HG03378 (cell line): ENCODE data around the gene CERT1.
A peak's percentile ranks its signal among the peaks of the same experiment; 100 is the strongest.
"Not testable (repeated sequence)": the region's sequence is repeated elsewhere in the genome, so short reads cannot be mapped to it uniquely, and the experiment has no call there.

ENCODE experiments used
- ATAC-seq: cut with Tn5 transposase; IDR thresholded peaks from one replicate; pipeline ENCODE4 v1.9.1; 2021; ENCODE audit warnings: mild to moderate bottlenecking, moderate library complexity; ENCODE audit not compliant: unreplicated experiment

The CERT1 gene

DNA sequence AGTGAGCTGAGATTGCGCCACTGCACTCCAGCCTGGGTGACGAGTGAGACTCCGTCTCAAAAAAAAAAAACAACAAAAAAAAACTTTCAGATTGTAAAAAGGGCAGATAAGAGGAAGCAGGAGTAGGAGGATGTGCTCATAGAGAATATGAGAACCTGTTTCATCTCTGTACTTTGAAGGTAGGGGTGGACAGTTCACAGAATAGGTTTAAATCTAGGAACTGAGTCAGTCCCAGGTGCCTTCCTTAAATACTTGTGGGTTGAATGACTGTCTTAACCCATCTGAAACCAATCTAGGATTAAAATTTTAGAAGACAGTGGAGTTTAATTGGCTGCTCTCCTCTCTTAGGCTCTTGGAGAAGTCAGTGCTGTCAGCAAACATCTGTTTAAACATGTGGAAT is 12.6 kb upstream of the CERT1 start:
- ATAC-seq = peak; percentile 84

DNA sequence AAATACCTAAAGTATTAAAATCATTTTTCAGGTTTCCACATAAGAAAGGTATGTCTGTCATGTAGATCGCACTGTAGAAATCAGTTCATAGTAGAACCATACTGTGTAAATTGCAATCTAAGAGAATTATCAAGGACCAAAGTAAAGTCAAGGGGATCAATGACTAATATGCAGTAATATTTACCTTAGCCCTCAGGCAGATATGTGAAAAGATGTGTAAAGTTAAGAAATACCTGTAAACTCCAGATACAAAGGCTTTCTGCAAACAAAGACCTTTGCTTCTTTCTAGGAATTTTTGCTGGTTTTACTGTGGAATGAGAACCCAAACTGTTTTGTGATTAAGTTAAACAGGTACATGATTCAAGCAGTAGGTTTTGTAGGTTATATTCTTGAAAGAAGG is 11.8 kb upstream of the CERT1 start:
- no peak for ATAC-seq

- no peak for ATAC-seq
Observed at GRCh38 chr5:75522542-75522941, 11.1 kb upstream of the CERT1 start.

DNA sequence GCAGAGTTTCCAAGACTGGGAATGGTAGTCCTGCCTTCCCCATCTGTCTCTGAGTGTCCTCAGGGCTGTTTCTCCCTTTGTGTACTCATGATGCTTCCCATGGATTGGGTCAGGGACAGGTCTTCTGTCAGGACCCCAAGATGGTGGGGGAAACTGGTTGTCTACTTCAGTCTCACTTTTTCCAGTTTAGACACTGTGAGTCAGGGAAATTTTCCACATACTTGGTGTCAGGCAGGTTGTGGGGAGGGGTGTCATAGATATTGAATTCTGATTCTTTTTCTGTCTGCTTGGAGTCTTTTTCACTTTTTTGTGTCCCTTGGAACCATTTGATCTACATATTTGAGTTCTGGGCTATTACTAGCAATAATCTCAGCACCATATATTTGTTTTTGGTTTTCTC is 10.6 kb upstream of the CERT1 start:
- ATAC-seq = no peak

GRCh38 chr5:75521195-75521594 is 9.8 kb upstream of the CERT1 start:
- ATAC-seq = no peak

DNA sequence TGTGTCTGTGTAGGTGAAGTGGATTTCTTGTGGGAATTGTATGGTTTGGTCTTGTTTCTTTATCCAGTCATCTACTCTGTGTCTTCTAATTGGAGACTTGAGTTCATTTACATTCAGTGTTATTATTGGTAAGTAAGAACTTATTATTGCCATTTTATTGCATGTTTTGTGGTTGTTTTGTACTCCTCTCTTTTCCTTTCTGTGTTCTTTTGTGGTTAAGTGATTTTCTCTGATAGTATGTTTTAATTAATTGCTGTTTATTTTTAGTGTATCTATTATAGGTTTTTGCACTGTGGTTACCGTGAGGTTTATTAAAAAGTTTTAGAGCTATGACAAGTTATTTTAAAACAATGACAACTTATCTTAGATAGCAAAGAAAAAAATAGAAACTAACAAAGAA is 8.3 kb upstream of the CERT1 start:
- no peak for ATAC-seq

DNA sequence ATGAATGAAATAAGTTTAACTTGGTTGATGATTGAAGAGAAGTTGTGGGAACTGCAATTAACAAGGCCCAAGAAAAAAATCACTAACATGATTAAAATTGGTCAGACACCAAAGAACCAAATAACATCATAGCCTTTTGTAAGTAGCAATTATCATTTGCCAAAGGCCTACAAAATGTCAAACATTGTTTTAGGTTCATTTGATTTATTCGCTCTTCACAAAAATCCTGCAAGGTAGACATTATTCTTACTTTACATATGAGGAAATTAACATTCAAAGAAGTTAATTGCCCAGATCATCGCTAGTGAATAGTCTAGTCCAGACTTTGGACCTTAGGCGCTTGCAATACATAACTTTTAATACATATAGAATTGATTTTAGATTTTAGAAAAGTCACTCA is 2.9 kb upstream of the CERT1 start:
- no peak for ATAC-seq

- ATAC-seq = no peak
Observed at GRCh38 chr5:75513841-75514240, 2.4 kb upstream of the CERT1 start.

DNA sequence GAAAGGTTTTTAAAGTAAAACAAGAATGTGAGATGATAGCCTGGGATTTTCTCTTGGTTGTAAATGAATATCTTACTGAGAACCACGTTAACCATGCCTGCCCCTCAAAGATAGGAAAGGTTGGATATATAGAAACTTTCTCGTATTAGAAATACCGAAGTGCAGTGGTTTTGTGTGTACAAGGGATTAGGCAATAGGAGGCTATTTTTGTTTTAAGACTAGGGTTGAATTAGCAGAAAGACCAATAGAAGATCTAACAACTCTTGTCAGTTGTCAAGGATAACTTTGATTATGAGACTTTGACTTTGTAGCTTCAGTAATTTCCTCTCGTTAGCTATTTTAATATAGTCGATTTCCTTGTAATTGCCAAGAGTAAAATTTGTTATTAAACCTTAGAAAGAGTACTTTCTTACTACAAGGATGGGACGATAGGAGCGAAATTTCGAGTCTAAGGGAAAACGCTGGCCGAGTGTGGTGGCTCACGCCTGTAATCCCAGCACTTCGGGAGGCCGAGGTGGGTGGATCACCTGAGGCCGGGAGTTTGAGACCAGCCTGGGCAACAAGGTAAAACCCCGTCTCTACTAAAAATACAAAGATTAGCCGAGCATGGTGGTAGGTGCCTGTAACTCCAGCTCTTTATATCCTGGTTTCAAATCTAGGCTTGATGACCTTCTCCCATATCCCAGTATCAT is 1.1 kb upstream of the CERT1 start:
- ATAC-seq = no peak

DNA sequence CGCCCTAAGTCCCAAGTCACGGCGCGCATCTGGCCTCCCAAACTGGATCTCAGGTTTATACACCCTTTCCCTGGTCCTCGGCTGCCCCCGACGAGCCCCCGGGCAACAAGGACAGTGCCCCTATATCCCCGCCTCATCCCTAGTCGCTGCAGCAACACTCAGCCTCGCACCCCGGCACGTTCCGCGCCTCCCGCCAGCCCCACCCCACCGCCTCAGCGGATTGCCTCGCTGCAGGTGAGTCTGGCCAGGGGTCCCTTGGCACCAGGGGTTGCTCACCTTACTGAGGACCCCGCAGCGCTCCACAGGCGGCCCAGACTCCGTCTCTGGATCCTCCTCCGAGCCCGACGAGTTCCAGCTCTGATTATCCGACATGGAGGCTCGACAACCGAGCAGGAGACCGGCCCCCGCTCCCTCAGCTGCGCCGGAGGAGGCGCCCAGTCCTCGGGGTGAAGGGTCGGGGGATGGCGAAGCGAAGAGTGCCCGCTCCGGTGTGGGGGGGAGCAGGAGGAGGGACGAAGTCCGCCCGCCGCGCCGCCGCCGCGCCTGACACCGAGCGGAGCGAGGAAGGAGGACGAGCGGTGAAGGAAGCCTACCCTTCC is 494 bp downstream of the CERT1 start:
- ATAC-seq = peak; percentile 18

DNA sequence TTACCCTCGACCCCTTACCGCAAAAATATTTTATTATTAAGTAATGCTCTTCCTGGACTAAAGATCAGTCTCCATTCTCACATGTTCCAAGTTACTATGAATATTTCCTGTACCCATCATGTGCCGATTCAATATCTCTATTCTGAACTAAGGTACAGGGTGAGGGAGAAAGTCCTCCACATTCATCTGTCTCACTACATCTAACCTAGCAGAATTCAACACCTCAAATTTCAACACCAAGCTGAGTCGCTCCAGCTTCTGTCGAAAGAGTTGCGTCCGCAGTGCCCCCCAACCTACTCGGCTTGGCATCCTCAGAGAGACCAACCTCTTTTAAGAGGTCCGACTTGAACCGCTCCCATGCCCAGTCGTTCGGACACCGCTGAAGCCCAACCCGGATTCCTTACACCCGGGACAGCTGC is 1.0 kb downstream of the CERT1 start:
- no peak for ATAC-seq

- no peak for ATAC-seq
Observed at GRCh38 chr5:75509956-75510355, 1.5 kb downstream of the CERT1 start.

GRCh38 chr5:75509546-75509945 is 1.9 kb downstream of the CERT1 start:
- no peak for ATAC-seq

DNA sequence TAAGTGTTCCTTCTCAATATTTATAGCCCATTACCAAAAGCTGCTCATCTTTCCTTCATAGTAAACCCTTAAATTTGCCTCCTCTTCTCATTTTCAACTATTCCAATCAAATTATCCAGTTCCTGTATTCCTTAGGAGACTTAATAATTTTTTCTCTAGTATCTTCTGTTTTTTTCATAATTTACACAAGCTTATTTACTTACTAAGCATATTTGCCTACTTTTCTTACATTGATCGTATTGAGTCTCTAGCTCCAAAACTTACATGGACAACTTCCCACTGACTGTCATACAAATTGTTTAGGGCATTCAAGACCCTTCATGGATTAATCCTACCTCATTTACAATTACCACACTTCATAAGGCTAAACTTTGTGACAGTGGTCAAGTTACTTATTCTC is 3.6 kb downstream of the CERT1 start:
- ATAC-seq = no peak

- ATAC-seq = not testable (repeated sequence)
Observed at GRCh38 chr5:75505112-75505511, 6.3 kb downstream of the CERT1 start.

GRCh38 chr5:75498875-75499274 is 12.6 kb downstream of the CERT1 start:
- ATAC-seq = not testable (repeated sequence)

DNA sequence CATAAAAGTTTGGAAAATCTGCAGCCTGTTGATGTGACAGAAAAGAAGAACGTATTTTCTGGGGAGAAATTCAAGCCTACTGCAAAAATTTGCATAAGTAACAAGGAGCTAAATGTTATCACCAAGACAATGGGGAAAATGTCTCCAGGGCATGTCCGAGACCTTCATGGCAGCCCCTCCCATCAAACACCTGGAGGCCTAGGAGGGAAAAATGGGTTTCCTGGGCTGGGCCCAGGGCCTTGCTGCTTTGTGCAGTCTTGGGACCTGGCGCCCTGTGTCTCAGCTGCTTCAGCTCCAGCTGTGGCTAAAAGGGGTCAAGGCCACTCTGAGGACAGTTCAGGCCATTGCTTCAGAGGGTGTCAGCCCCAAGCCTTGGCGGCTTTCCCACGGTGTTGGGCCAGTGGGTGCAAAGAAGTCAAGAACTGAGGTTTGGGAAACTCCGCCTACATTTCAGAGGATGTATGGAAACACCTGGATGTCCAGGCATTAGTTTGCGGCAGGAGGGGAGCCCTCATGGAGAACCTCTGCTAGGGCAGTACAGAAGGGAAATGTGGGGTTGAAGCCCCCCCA is 13.1 kb downstream of the CERT1 start:
- ATAC-seq = no peak

DNA sequence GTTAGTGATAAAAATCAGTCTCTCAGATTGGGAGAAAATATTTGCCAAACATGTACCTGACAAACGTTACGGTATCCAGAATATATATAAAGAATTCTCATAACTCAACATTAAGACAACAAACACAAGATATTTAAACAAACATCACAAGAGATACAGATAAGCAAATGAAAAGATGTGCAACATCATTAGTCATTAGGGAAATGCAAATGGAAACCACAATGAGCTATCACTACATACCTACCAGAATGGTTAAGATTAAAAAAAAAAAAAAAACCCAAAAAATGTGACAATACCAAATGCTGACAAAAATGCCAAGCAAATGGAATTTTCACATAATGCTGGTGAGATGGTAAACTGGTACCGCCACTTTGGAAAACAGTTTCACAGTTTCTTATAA is 15.4 kb downstream of the CERT1 start:
- ATAC-seq = no peak

GRCh38 chr5:75491621-75492020 is 19.8 kb downstream of the CERT1 start:
- no peak for ATAC-seq

DNA sequence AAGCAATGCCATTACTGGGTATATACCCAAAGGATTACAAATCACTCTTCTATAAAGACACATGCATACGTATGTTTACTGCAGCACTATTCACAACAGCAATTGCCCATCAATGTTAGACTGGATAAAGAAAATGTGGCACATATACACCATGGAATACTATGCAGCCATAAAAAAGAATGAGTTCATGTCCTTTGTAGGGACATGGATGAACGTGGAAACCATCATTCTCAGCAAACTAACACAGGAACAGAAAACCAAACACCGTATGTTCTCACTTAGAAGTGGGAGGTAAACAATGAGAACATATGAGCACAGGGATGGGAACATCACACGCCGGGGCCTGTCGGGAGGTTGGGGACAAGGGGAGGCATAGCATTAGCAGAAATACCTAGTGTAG is 21.6 kb downstream of the CERT1 start:
- not testable (repeated sequence) for ATAC-seq

GRCh38 chr5:75484605-75485004 is 26.8 kb downstream of the CERT1 start:
- ATAC-seq = no peak

- ATAC-seq = no peak
Observed at GRCh38 chr5:75482482-75482881, 28.9 kb downstream of the CERT1 start.

- no peak for ATAC-seq
Observed at GRCh38 chr5:75481024-75481423, 30.4 kb downstream of the CERT1 start.
